Endothelial cell of umbilical vein (primary cell): ENCODE results near the gene GLIS2. TPM values are rescaled to one million over a fixed set of nuclear protein-coding genes. Genes with fewer than 3 reads are reported as not detected.

Experiments used
- BruUV-seq: library from RNA; stranded (reverse); fragments of 400-500 nt; replicated peaks from 2 replicates; lab custom pipeline; 2021; lab: Mats Ljungman, UMichigan
- CTCF ChIA-PET: fragments of 300-600, 350-600 bp; sonication (Branson Sonifier 250); formaldehyde crosslinking; loops from one replicate; lab custom pipeline; 2021; ENCODE audit warnings: antibody characterized with exemption, inconsistent platforms; lab: Charles Lee
- POLR2A ChIA-PET: fragments of 300-600, 350-600 bp; sonication (Branson Sonifier 250); formaldehyde crosslinking; loops from one replicate; lab custom pipeline; 2021; ENCODE audit warnings: antibody characterized with exemption, inconsistent platforms; lab: Charles Lee
- DNase-seq: peaks from one replicate; pipeline ENCODE4 v3.0.0-alpha.2; 2011; ENCODE audit warnings: low read depth, low spot score
- FAIRE-seq: peaks from 2 replicates; lab custom pipeline; 2011; peaks lifted over from hg19 to GRCh38; lab: Jason Lieb, UNC
- H2AFZ ChIP-seq: 2 replicates; pipeline ENCODE4 v1.6.0; 2012; ENCODE audit warnings: low read depth, low read length, control low read depth, inconsistent platforms
- H3K27ac ChIP-seq: 2 replicates; pipeline ENCODE4 v1.5.1; 2011; ENCODE audit warnings: low read depth, mild to moderate bottlenecking, control low read depth, low read length, moderate library complexity; ENCODE audit not compliant: insufficient read depth
- H3K27me3 ChIP-seq, 2 experiments: 2 replicates each; pipeline versions ENCODE4 v1.6.0 to v1.6.1; 2011; ENCODE audit warnings: low read length in 2 of 2, mixed read lengths in 1 of 2; ENCODE audit not compliant: control insufficient read depth in 2 of 2, insufficient read depth in 2 of 2
- H3K36me3 ChIP-seq, 2 experiments: 2 replicates in 1 of 2; 3 replicates in 1 of 2; pipeline ENCODE4 v1.5.1; 2011; ENCODE audit warnings: low read length in 2 of 2, mild to moderate bottlenecking in 1 of 2, moderate library complexity in 1 of 2; ENCODE audit not compliant: control insufficient read depth in 2 of 2, insufficient read depth in 2 of 2; ENCODE audit errors: extremely low read depth in 1 of 2
- H3K4me1 ChIP-seq: 3 replicates; pipeline ENCODE4 v1.5.1; 2011; ENCODE audit warnings: mild to moderate bottlenecking, low read length; ENCODE audit not compliant: control insufficient read depth, insufficient read depth; ENCODE audit errors: extremely low read depth
- H3K4me2 ChIP-seq: 2 replicates; pipeline ENCODE4 v1.6.1; 2011; ENCODE audit warnings: low read length, control low read depth, mixed read lengths; ENCODE audit not compliant: insufficient read depth
- H3K4me3 ChIP-seq, 3 experiments: fragments of 200-600 bp in 1 of 3; sonication (generic), shearing (Covaris generic) in 1 of 3; replicated peaks in 1 of 3; 2 replicates each; pipeline ENCODE4 v1.5.1; 2011 to 2016; ENCODE audit warnings: control low read depth in 3 of 3, low read length in 3 of 3, mild to moderate bottlenecking in 2 of 3, inconsistent platforms in 1 of 3, low read depth in 1 of 3, moderate library complexity in 1 of 3; ENCODE audit not compliant: insufficient read depth in 1 of 3
- H3K79me2 ChIP-seq: 2 replicates; pipeline ENCODE4 v1.6.0; 2012; ENCODE audit warnings: low read length, inconsistent platforms; ENCODE audit not compliant: control insufficient read depth, insufficient read depth
- H3K9ac ChIP-seq: replicated peaks from 2 replicates; pipeline ENCODE3; 2011; ENCODE audit warnings: low read length, control low read depth; ENCODE audit not compliant: insufficient read depth; ENCODE audit errors: extremely low read depth
- H3K9me1 ChIP-seq: replicated peaks from 3 replicates; pipeline ENCODE4 v1.6.0; 2011; ENCODE audit warnings: mild to moderate bottlenecking, low read length; ENCODE audit not compliant: control insufficient read depth, insufficient read depth; ENCODE audit errors: extremely low read depth
- H3K9me3 ChIP-seq: replicated peaks from 2 replicates; pipeline ENCODE4 v1.5.1; 2012; ENCODE audit warnings: low read length, inconsistent platforms; ENCODE audit not compliant: control insufficient read depth, insufficient read depth
- H4K20me1 ChIP-seq: replicated peaks from 2 replicates; pipeline ENCODE3; 2011; ENCODE audit warnings: mild to moderate bottlenecking, low read length; ENCODE audit not compliant: control insufficient read depth, insufficient read depth; ENCODE audit errors: extremely low read depth
- JUN ChIP-seq: IDR thresholded peaks from 2 replicates; pipeline ENCODE4 v1.6.1; 2011; ENCODE audit warnings: borderline replicate concordance, low read depth; ENCODE audit not compliant: insufficient read length, insufficient read depth
- MAX ChIP-seq: IDR thresholded peaks from 2 replicates; pipeline ENCODE4 v1.6.1; 2011; ENCODE audit not compliant: insufficient read depth, insufficient read length
- dilution Hi-C: fragments of 300-500 bp; cut with MboI; formaldehyde crosslinking; loops from one replicate; pipeline ENCODE4 v1.15.0; 2019; ENCODE audit warnings: low sequenced_read_pairs; ENCODE audit not compliant: extremely low pct_ligation_motif_present
- intact Hi-C: fragments of 100-400 bp; cut with micrococcal nuclease; formaldehyde crosslinking; loops from one replicate; pipeline ENCODE4 v1.10.0; 2022
- polyA plus RNA-seq, 4 experiments: library from polyadenylated mRNA; depleted of rRNA in 3 of 4; stranded (reverse) in 3 of 4; unstranded in 1 of 4; fragments of >200 nt; gene quantifications; 2 replicates each; pipeline versions ENCODE4 v1.2.1 to v1.2.3, GENCODE V29; 2011 to 2012; ENCODE audit warnings: missing spikeins in 1 of 4
- total RNA-seq: library from RNA; stranded (reverse); gene quantifications from 2 replicates; pipeline ENCODE4 v1.2.3, GENCODE V29; 2021

Gene GLIS2
- total and polyA plus RNA-seq, 2 donors (not counting 3 experiments of a cell fraction or from before 2014, with no cell fraction given), result 4.6 to 10.1 TPM

- no TSS peak for BruUV-seq
- no peaks in the 10 kb centered on the region for H3K9me3 ChIP-seq
- H3K79me2 ChIP-seq, result peaks cover 70% of the 10 kb centered on the region
- H3K27me3 ChIP-seq, result no peaks in the 10 kb centered on the region
- no peak overlapping the region for H3K9ac ChIP-seq
- no peak overlapping the region for H3K4me3 ChIP-seq
- CTCF ChIA-PET, result interaction anchor here (0.6 to 4.0 kb wide), 4 partner anchors 9 to 68 kb away, joined by 3 to 35 read pairs (median 3); no protein-coding TSS in a partner anchor
- POLR2A ChIA-PET, result no interaction called here
- dilution Hi-C loops (no loop called here), intact Hi-C loops (no loop called here)
- TF ChIP-seq JUN, result no peak
- no peaks in the 10 kb centered on the region for H4K20me1 ChIP-seq
- no peaks in the 10 kb centered on the region for H3K9me1 ChIP-seq
- H3K36me3 ChIP-seq, result no peaks in the 10 kb centered on the region
- H3K27ac ChIP-seq, result no peak overlapping the region
- H3K4me1 ChIP-seq, result peaks cover 27% of the 10 kb centered on the region
- FAIRE-seq (no peak), DNase-seq (no peak)
- H2AFZ ChIP-seq, result no peak overlapping the region
- H3K4me2 ChIP-seq, result no peak overlapping the region
These were observed 5.6 kb downstream of the GLIS2 start for GRCh38 chr16:4321286-4322120.

- intact Hi-C loops (no loop called here), dilution Hi-C loops (no loop called here)
- no peak overlapping the region for H2AFZ ChIP-seq
- H3K27me3 ChIP-seq, result no peaks in the 10 kb centered on the region
- H3K79me2 ChIP-seq, result peaks cover 67% of the 10 kb centered on the region
- TF ChIP-seq MAX (no peak), JUN (no peak)
- H3K9ac ChIP-seq, result no peak overlapping the region
- H3K4me2 ChIP-seq, result no peak overlapping the region
- POLR2A ChIA-PET, result no interaction called here
- H3K36me3 ChIP-seq, result no peaks in the 10 kb centered on the region
- H4K20me1 ChIP-seq, result no peaks in the 10 kb centered on the region
- H3K9me1 ChIP-seq, result no peaks in the 10 kb centered on the region
- no peak overlapping the region for H3K4me3 ChIP-seq
- DNase-seq (no peak), FAIRE-seq (no peak)
- no TSS peak for BruUV-seq
- peaks cover 26% of the 10 kb centered on the region for H3K4me1 ChIP-seq
- CTCF ChIA-PET, result interaction anchor here (0.6 to 4.0 kb wide), 7 partner anchors 8 to 68 kb away, joined by 3 to 35 read pairs (median 3); no protein-coding TSS in a partner anchor
- no peak overlapping the region for H3K27ac ChIP-seq
- H3K9me3 ChIP-seq, result no peaks in the 10 kb centered on the region
These were observed 6.5 kb downstream of the GLIS2 start for GRCh38 chr16:4322121-4323052.
